T-cell (primary cell): ENCODE results near the gene NENF. TPM values are rescaled to one million over a fixed set of nuclear protein-coding genes. Genes with fewer than 3 reads are reported as not detected.

ENCODE experiments used
- ATAC-seq, 4 experiments: fragments of 200-7000 bp in 3 of 4; fragments of 150-1000 bp in 1 of 4; cut with Tn5 transposase; replicated peaks in 1 of 4; 1 replicate in 3 of 4; 2 replicates in 1 of 4; pipeline ENCODE4 v1.10.0; 2021; ENCODE audit warnings: moderate library complexity in 3 of 4, mild to moderate bottlenecking in 2 of 4, moderate number of reproducible peaks in 1 of 4
- CTCF ChIA-PET, 2 donors: fragments of 300-600 bp; sonication (Branson Sonifier 250); formaldehyde crosslinking; loops; one replicate each; lab custom pipeline; 2022; ENCODE audit warnings: antibody characterized with exemption in 2 of 2; lab: Charles Lee
- POLR2A ChIA-PET, 2 donors: fragments of 300-600 bp; sonication (Branson Sonifier 250); formaldehyde crosslinking; loops; one replicate each; lab custom pipeline; 2022; ENCODE audit warnings: antibody characterized with exemption in 2 of 2; lab: Charles Lee
- DNase-seq, 35 experiments: peaks; one replicate each; pipeline versions ENCODE4 v3.0.0 to v3.0.0-alpha.2; 2013 to 2023
- H3K27ac ChIP-seq: one replicate; pipeline ENCODE4 v1.5.1; 2013; ENCODE audit warnings: low read length
- H3K27me3 ChIP-seq, 2 experiments: replicated peaks in 1 of 2; 1 replicate in 1 of 2; 2 replicates in 1 of 2; pipeline versions ENCODE4 v1.6.1 to v1.7.0; 2013; ENCODE audit warnings: low read length in 1 of 2, mixed read lengths in 1 of 2; ENCODE audit not compliant: control insufficient read depth in 2 of 2, insufficient read depth in 2 of 2; ENCODE audit errors: extremely low read depth in 1 of 2
- H3K36me3 ChIP-seq, 2 donors: 1 replicate in 1 of 2; 2 replicates in 1 of 2; pipeline versions ENCODE4 v1.6.1 to v1.7.0; 2013; ENCODE audit warnings: low read length in 1 of 2; ENCODE audit not compliant: control insufficient read depth in 2 of 2, insufficient read depth in 1 of 2; ENCODE audit errors: extremely low read depth in 1 of 2
- H3K4me1 ChIP-seq, 2 experiments: 1 replicate in 1 of 2; 2 replicates in 1 of 2; pipeline versions ENCODE4 v1.6.1 to v1.7.0; 2013; ENCODE audit warnings: low read length in 2 of 2, mixed read lengths in 1 of 2; ENCODE audit not compliant: insufficient read depth in 2 of 2, control insufficient read depth in 1 of 2; ENCODE audit errors: extremely low read depth in 1 of 2
- H3K4me3 ChIP-seq, 2 donors: 1 replicate in 1 of 2; 2 replicates in 1 of 2; pipeline versions ENCODE4 v1.5.1 to v1.7.0; 2013; ENCODE audit warnings: mild to moderate bottlenecking in 2 of 2, low read length in 1 of 2, moderate library complexity in 1 of 2; ENCODE audit not compliant: control insufficient read depth in 1 of 2; ENCODE audit errors: extremely low read depth in 1 of 2
- H3K9me3 ChIP-seq: 2 replicates; pipeline ENCODE4 v1.7.0; 2013
- H3K27ac Mint-ChIP-seq, 2 donors: one replicate each; pipeline ENCODE4 v1.8.0; 2020 to 2021; ENCODE audit warnings: mild to moderate bottlenecking in 2 of 2, mixed read lengths in 2 of 2
- H3K27me3 Mint-ChIP-seq, 2 donors: one replicate each; pipeline ENCODE4 v1.8.0; 2021 to 2022; ENCODE audit warnings: mixed read lengths in 2 of 2
- H3K36me3 Mint-ChIP-seq: one replicate; pipeline ENCODE4 v1.8.0; 2021; ENCODE audit warnings: mixed read lengths
- H3K4me1 Mint-ChIP-seq, 3 donors: one replicate each; pipeline ENCODE4 v1.8.0; 2020 to 2022; ENCODE audit warnings: mixed read lengths in 3 of 3, mild to moderate bottlenecking in 1 of 3
- H3K4me3 Mint-ChIP-seq, 3 donors: one replicate each; pipeline ENCODE4 v1.8.0; 2020 to 2022; ENCODE audit warnings: mild to moderate bottlenecking in 3 of 3, mixed read lengths in 3 of 3, moderate library complexity in 3 of 3
- H3K9me3 Mint-ChIP-seq, 3 donors: one replicate each; pipeline ENCODE4 v1.8.0; 2020 to 2022; ENCODE audit warnings: mixed read lengths in 3 of 3
- WGBS: methylation state at CpG from one replicate; pipeline ENCODE4 v1.1.5; 2013; ENCODE audit warnings: missing lambda C conversion rate; ENCODE audit not compliant: insufficient coverage; 5-methylcytosine and 5-hydroxymethylcytosine counted together
- total RNA-seq, 35 experiments: library from RNA in 6 of 35; stranded (reverse) in 6 of 35; fragments of 120-200 nt in 1 of 35; gene quantifications; one replicate each; pipeline versions ENCODE4 v1.2.1 to v1.2.4 and lab custom pipeline; 2013 to 2026

The NENF gene
- total RNA-seq, 5 donors from 2014 or later (not counting 1 experiment from before 2014, with no cell fraction given): 17.4 to 29.3 (median 25.9) TPM

DNA sequence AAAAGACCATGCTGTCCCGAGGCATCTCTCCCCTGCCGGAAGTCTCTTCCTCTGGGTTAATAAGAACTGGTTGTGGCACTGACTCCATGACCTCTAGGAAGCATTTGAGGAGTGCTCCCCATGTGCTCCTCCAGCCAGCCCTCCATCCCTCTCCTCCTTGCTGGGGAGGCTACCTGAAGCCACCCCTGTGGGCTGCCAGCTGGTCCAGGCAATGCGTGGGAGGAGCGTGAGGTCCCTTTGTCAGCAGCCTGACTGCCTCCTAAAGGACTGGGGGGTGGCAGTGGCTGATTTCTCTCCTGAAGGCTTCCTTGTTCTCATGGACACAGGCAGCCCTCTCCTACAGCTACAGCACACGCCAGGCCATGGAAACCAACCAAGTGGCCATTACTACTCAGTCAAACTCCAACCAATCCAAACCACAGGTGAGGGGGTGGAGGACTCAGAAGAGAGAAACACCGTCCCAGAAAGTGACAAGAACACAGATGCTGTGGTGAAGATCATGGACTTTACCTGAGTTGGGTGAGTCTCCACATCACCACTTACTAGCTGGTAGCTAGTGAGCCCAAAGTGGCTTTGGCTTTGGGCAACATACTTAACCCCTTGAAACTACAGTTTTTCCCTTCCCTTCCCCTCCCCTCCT is 35.2 kb downstream of the NENF start:
- CTCF ChIA-PET: interaction anchor here (0.7 to 1.7 kb wide), 3 partner anchors 11 to 305 kb away, joined by 3 read pairs; no protein-coding TSS in a partner anchor
- peak in 1 of 4 experiments; percentile 34 for ATAC-seq
- DNase-seq: no peak

DNA sequence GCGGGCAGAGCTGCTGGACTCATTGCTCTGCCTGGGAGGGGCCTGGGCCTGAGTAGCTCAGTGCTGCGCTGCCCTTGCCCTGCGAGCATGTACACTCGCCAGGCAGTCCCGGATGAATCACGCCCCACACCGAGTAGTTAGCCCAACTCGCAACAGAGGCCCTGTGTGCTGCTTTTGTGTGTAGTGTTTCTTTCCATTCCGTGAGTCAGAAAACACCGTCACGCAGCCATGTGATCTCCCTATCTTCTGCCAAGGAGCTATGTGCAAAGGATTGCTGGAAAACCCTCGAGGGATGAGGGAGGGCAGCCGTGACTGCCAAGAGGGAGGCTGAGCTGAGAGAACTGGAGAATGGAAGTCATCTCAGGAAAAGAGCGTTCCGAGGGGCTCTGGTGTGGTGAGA is 37.3 kb downstream of the NENF start:
- peaks cover 0 to 11% of the 10 kb centered on the region in 2 experiments for H3K27me3 ChIP-seq
- ATAC-seq: no peak
- Mint-ChIP-seq H3K27me3 (no peaks in the 10 kb centered on the region), H3K9me3 (no peaks in the 10 kb centered on the region), H3K27ac (peak overlapping the region in 1 of 2 donors; percentile 27), H3K36me3 (no peaks in the 10 kb centered on the region), H3K4me3 (no peak overlapping the region), H3K4me1 (no peaks in the 10 kb centered on the region)
- no peak overlapping the region for H3K4me3 ChIP-seq
- H3K4me1 ChIP-seq: no peaks in the 10 kb centered on the region
- H3K36me3 ChIP-seq: no peaks in the 10 kb centered on the region
- CTCF ChIA-PET: no interaction called here
- no peak for DNase-seq
- no peaks in the 10 kb centered on the region for H3K9me3 ChIP-seq
- 85% methylated on average over 15 of the region's 15 CpGs for WGBS
- POLR2A ChIA-PET: no interaction called here
- no peak overlapping the region for H3K27ac ChIP-seq

More for the DNA sequence above, 35.2 kb downstream of the NENF start:
- no peaks in the 10 kb centered on the region for H3K4me1 Mint-ChIP-seq
- H3K4me3 ChIP-seq: no peak overlapping the region
- H3K27me3 Mint-ChIP-seq: no peaks in the 10 kb centered on the region
- no peaks in the 10 kb centered on the region for H3K36me3 Mint-ChIP-seq
- H3K27ac ChIP-seq: no peak overlapping the region
- H3K27me3 ChIP-seq: peaks cover 0 to 21% of the 10 kb centered on the region in 2 experiments
- H3K9me3 ChIP-seq: no peaks in the 10 kb centered on the region
- H3K4me3 Mint-ChIP-seq: no peak overlapping the region
- H3K9me3 Mint-ChIP-seq: no peaks in the 10 kb centered on the region
- POLR2A ChIA-PET: no interaction called here
- no peaks in the 10 kb centered on the region for H3K36me3 ChIP-seq
- H3K4me1 ChIP-seq: no peaks in the 10 kb centered on the region
- H3K27ac Mint-ChIP-seq: no peak overlapping the region
- WGBS: 84% methylated on average over 4 of the region's 6 CpGs

DNA sequence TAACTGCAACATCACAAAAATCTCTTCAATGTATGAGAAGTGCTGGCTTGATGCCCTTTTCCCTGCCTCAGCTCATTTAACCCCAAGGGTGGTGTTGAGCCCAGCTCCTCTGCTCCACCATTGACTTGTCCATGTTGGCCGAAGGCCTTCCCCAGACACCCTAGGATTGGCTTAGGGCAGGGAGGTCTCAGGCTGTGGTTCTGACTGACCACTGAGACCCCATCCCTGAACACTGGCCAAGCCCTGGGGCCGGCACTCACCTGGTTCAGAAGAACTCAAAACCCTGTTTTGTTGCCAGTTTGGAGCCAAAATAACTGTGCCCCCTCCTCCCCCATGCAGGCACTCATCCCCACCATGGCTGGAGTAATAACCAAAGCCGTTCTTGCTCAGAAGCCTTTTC is 38.6 kb downstream of the NENF start:
- POLR2A ChIA-PET: no interaction called here
- no peak overlapping the region for H3K4me3 Mint-ChIP-seq
- H3K27me3 ChIP-seq: peaks cover 0 to 9% of the 10 kb centered on the region in 2 experiments
- no peak overlapping the region for H3K27ac Mint-ChIP-seq
- no peaks in the 10 kb centered on the region for H3K36me3 ChIP-seq
- no peak overlapping the region for H3K27ac ChIP-seq
- DNase-seq (no peak), ATAC-seq (no peak)
- no peak overlapping the region for H3K4me3 ChIP-seq
- no peaks in the 10 kb centered on the region for H3K9me3 Mint-ChIP-seq
- CTCF ChIA-PET: interaction anchor here in 1 of 2 donors (0.9 kb wide), 1 partner anchor 16 kb away, joined by 5 read pairs; no protein-coding TSS in a partner anchor
- no peaks in the 10 kb centered on the region for H3K9me3 ChIP-seq
- H3K4me1 Mint-ChIP-seq: no peaks in the 10 kb centered on the region
- H3K27me3 Mint-ChIP-seq: no peaks in the 10 kb centered on the region
- WGBS: 80% methylated on average over 1 of the region's 3 CpGs
- H3K4me1 ChIP-seq: no peaks in the 10 kb centered on the region
- no peaks in the 10 kb centered on the region for H3K36me3 Mint-ChIP-seq

DNA sequence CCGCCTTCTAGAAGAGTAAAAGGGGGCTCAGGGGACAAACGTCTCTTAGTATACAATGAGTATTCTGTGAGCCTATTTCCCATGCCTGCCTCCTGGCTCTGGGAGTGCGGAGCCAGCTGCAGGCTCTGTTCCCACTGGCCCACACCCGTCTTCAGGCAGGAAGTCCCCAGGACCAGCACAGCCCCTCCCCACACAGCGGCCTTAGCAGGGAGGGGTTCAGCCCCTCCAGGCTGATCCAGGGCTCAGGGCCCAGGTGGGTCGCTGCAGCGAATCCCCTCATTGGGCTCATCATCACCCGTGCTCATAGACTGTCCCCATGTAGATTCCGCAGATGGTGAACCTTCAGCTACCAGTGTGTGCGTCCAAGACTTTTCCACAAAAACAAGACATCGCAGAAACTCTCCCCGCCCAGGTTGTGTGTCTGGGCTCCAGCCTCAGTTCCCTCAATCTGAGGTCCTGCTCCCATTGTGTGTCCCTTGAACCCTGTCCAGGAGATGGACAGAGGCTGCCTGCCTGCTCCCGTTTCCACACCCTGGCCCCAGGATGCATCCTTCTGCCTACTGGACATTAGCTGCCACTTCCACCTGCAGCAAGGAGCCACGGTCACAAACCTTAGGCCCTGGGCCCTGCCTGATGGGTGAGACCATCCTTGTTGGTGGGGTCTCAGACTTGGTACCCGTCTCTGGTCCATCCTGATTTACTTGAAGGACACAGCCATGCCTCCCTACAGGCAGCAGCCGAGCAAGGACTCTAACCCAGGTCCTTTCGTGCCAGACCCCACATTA is 39.4 kb downstream of the NENF start:
- DNase-seq: no peak
- CTCF ChIA-PET: no interaction called here
- no peaks in the 10 kb centered on the region for H3K36me3 Mint-ChIP-seq

DNA sequence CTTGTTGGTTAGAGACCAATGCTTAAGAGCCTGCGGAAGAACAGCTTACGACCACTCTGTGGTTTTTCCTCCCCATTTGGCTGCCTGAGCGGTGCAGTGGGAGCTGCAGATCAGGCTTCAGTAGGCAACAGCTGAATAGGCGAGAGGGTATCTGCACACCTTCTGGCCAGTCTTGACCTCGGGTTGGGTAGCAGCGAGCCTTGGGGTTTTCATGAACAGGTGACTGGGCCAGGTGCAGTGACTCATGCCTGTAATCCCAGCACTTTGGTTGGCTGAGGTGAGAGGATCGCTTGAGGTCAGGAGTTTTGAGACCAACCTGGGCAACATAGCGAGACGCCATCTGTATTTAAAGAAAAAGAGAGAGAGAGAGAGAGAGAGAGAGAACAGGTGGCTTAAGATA is 41.0 kb downstream of the NENF start:
- no peak overlapping the region for H3K27ac Mint-ChIP-seq
- ATAC-seq (no peak), DNase-seq (no peak)
- ChIA-PET CTCF (interaction anchor here in 1 of 2 donors (0.7 to 0.9 kb wide), 2 partner anchors 18 to 320 kb away, joined by 3 read pairs; no protein-coding TSS in a partner anchor), POLR2A (interaction anchor here in 1 of 2 donors (1.0 kb wide), 1 partner anchor 367 kb away, joined by 4 read pairs; no protein-coding TSS in a partner anchor)
- peaks cover 0 to 4% of the 10 kb centered on the region in 2 donors for H3K27me3 Mint-ChIP-seq
- Histone ChIP-seq H3K27me3 (peaks cover 0 to 14% of the 10 kb centered on the region in 2 experiments), H3K9me3 (no peaks in the 10 kb centered on the region), H3K27ac (no peak overlapping the region), H3K4me1 (peaks cover 0 to 11% of the 10 kb centered on the region in 2 experiments), H3K36me3 (no peaks in the 10 kb centered on the region), H3K4me3 (no peak overlapping the region)
- no peak overlapping the region for H3K4me3 Mint-ChIP-seq
- no peaks in the 10 kb centered on the region for H3K36me3 Mint-ChIP-seq
- peaks cover 6 to 14% (median 9%) of the 10 kb centered on the region in 3 donors for H3K4me1 Mint-ChIP-seq
- H3K9me3 Mint-ChIP-seq: no peaks in the 10 kb centered on the region
- WGBS: 89% methylated on average over 9 of the region's 9 CpGs

More for the DNA sequence above, 39.4 kb downstream of the NENF start:
- Histone ChIP-seq H3K36me3 (no peaks in the 10 kb centered on the region), H3K9me3 (no peaks in the 10 kb centered on the region), H3K4me1 (peaks cover 0 to 2% of the 10 kb centered on the region in 2 experiments), H3K27ac (no peak overlapping the region), H3K27me3 (peaks cover 0 to 8% of the 10 kb centered on the region in 2 experiments), H3K4me3 (no peak overlapping the region)
- ATAC-seq: no peak
- no peak overlapping the region for H3K27ac Mint-ChIP-seq
- 87% methylated on average over 14 of the region's 17 CpGs for WGBS
- H3K9me3 Mint-ChIP-seq: no peaks in the 10 kb centered on the region
- peaks cover 0 to 3% (median 2%) of the 10 kb centered on the region in 3 donors for H3K4me1 Mint-ChIP-seq
- H3K4me3 Mint-ChIP-seq: no peak overlapping the region
- POLR2A ChIA-PET: interaction anchor here in 1 of 2 donors (0.7 kb wide), 1 partner anchor 313 kb away, joined by 3 read pairs; no protein-coding TSS in a partner anchor
- peaks cover 0 to 3% of the 10 kb centered on the region in 2 donors for H3K27me3 Mint-ChIP-seq

DNA sequence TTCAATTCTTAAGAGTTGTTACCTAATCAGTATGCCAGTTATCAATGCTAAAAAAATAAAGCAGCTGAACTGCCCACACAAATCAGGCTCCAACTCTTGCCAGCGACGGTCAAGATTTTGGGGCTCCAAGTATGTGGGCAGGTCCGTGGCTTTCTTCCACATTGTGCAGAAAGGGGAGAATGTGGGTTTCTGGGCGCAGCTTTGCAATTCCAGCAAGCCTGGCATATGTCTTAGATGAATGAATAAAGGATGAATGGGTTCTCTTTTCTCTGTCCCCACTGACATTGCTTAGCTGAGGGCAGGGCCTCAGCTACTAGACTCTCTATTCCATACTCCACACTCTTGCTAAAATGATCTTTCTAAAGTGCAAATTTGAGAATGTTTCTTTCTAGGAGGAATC is 42.4 kb downstream of the NENF start:
- POLR2A ChIA-PET: no interaction called here

More for the DNA sequence above, 42.4 kb downstream of the NENF start:
- peaks cover 0 to 11% of the 10 kb centered on the region in 2 experiments for H3K4me1 ChIP-seq
- CTCF ChIA-PET: interaction anchor here in 1 of 2 donors (0.6 kb wide), 2 partner anchors 14 to 426 kb away, joined by 3 read pairs; no protein-coding TSS in a partner anchor
- WGBS: no CpG with 5 or more reads among the region's 4 CpGs
- Mint-ChIP-seq H3K27me3 (peaks cover 6 to 10% of the 10 kb centered on the region in 2 donors), H3K4me3 (no peak overlapping the region), H3K9me3 (no peaks in the 10 kb centered on the region), H3K27ac (no peak overlapping the region), H3K36me3 (no peaks in the 10 kb centered on the region), H3K4me1 (peaks cover 6 to 14% (median 9%) of the 10 kb centered on the region in 3 donors)
- H3K27me3 ChIP-seq: peaks cover 0 to 15% of the 10 kb centered on the region in 2 experiments
- no peak overlapping the region for H3K4me3 ChIP-seq
- H3K9me3 ChIP-seq: no peaks in the 10 kb centered on the region
- no peaks in the 10 kb centered on the region for H3K36me3 ChIP-seq
- DNase-seq: no peak
- no peak for ATAC-seq
- H3K27ac ChIP-seq: no peak overlapping the region
